Measurements from ENCODE around the gene SYCP2L.

SYCP2L gene

GRCh38 chr6:10933126-10933525 is 46.3 kb downstream of the SYCP2L start:
- no peak overlapping the region for H3K4me3 Mint-ChIP-seq
- H3K9me3 Mint-ChIP-seq = peaks cover 4% of the 10 kb centered on the region
- no peak for TF ChIP-seq CTCF (IDR thresholded peaks at IDR 0.05; ENCODE audit: unreplicated experiment in 3 of 3)
- no peaks in the 10 kb centered on the region for H3K4me1 Mint-ChIP-seq
- H3K27ac Mint-ChIP-seq = no peak overlapping the region
- peaks cover 47% of the 10 kb centered on the region for H3K36me3 Mint-ChIP-seq (ENCODE audit: low read depth)
- H3K27me3 Mint-ChIP-seq (ENCODE audit: low read depth) = no peaks in the 10 kb centered on the region

- no peaks in the 10 kb centered on the region for H3K4me1 Mint-ChIP-seq
- H3K36me3 Mint-ChIP-seq (ENCODE audit: low read depth) = peaks cover 46% of the 10 kb centered on the region
- H3K27ac Mint-ChIP-seq = no peak overlapping the region
- H3K9me3 Mint-ChIP-seq = peaks cover 7% of the 10 kb centered on the region
- H3K4me3 Mint-ChIP-seq = no peak overlapping the region
- no peaks in the 10 kb centered on the region for H3K27me3 Mint-ChIP-seq (ENCODE audit: low read depth)
- no peak for TF ChIP-seq CTCF (IDR thresholded peaks at IDR 0.05; ENCODE audit: unreplicated experiment in 3 of 3)
Measured at GRCh38 chr6:10939840-10940239, 53.0 kb downstream of the SYCP2L start.

- Mint-ChIP-seq H3K27ac (no peak overlapping the region), H3K9me3 (no peaks in the 10 kb centered on the region), H3K4me1 (no peaks in the 10 kb centered on the region), H3K36me3 (ENCODE audit: low read depth) (peaks cover 15% of the 10 kb centered on the region), H3K4me3 (no peak overlapping the region), H3K27me3 (ENCODE audit: low read depth) (no peaks in the 10 kb centered on the region)
- no peak for TF ChIP-seq CTCF (IDR thresholded peaks at IDR 0.05; ENCODE audit: unreplicated experiment in 3 of 3)
Measured at GRCh38 chr6:10945845-10946244, 59.0 kb downstream of the SYCP2L start.

- no peak for TF ChIP-seq CTCF (IDR thresholded peaks at IDR 0.05; ENCODE audit: unreplicated experiment in 3 of 3)
- no peak overlapping the region for H3K4me3 Mint-ChIP-seq
- no peak overlapping the region for H3K27ac Mint-ChIP-seq
- no peaks in the 10 kb centered on the region for H3K9me3 Mint-ChIP-seq
- peaks cover 8% of the 10 kb centered on the region for H3K36me3 Mint-ChIP-seq (ENCODE audit: low read depth)
- no peaks in the 10 kb centered on the region for H3K27me3 Mint-ChIP-seq (ENCODE audit: low read depth)
- H3K4me1 Mint-ChIP-seq = no peaks in the 10 kb centered on the region
Measured at GRCh38 chr6:10947966-10948365, 61.1 kb downstream of the SYCP2L start.

- no peak overlapping the region for H3K27ac Mint-ChIP-seq
- no peaks in the 10 kb centered on the region for H3K27me3 Mint-ChIP-seq (ENCODE audit: low read depth)
- no peaks in the 10 kb centered on the region for H3K9me3 Mint-ChIP-seq
- no peaks in the 10 kb centered on the region for H3K4me1 Mint-ChIP-seq
- H3K36me3 Mint-ChIP-seq (ENCODE audit: low read depth) = peaks cover 8% of the 10 kb centered on the region
- TF ChIP-seq CTCF (IDR thresholded peaks at IDR 0.05; ENCODE audit: unreplicated experiment in 3 of 3) = no peak
- no peak overlapping the region for H3K4me3 Mint-ChIP-seq
Measured at GRCh38 chr6:10949579-10950490, 63.0 kb downstream of the SYCP2L start.
